Subcutaneous adipose tissue (tissue), 4 donors: ENCODE measurements around the gene ACKR4. TPM values are rescaled to one million over a fixed set of nuclear protein-coding genes. Genes with fewer than 3 reads are reported as not detected.

Experiments used
- total RNA-seq, 4 donors: library from RNA; depleted of rRNA; stranded (reverse); fragments of >200 nt; gene quantifications; one replicate each; pipeline ENCODE4 v1.1.0, GENCODE V29; 2016
- TF ChIP-seq, protein P1 (sequence below): fragments of 450-650 bp; IDR thresholded peaks from one replicate; pipeline ENCODE4 v1.5.1; 2016; ENCODE audit warnings: low read depth, mild to moderate bottlenecking, control low read depth, antibody characterized with exemption, moderate library complexity

Gene ACKR4
- total RNA-seq, 4 donors from 2014 or later = 0.66 to 18.3 (median 3.3) TPM

DNA sequence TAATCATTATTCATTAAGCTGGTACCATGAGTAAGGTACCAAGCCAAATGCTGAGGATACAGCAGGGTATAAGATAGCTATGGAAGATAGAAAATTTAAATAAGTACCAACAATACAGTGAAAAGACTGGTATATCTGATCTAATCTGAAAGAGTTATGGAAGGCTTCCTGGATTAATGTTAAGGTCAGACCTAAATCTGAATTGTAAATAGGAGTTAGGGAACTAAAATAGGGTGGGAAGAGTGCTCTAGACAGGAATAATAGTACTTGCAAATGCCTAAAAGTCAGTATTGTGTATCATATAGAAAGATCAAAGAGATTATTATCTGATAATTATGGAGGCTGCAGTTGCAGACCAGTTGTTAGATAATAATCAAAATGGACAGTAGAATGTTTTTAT is 2.6 kb upstream of the ACKR4 start:
- TF ChIP-seq, protein P1, sequence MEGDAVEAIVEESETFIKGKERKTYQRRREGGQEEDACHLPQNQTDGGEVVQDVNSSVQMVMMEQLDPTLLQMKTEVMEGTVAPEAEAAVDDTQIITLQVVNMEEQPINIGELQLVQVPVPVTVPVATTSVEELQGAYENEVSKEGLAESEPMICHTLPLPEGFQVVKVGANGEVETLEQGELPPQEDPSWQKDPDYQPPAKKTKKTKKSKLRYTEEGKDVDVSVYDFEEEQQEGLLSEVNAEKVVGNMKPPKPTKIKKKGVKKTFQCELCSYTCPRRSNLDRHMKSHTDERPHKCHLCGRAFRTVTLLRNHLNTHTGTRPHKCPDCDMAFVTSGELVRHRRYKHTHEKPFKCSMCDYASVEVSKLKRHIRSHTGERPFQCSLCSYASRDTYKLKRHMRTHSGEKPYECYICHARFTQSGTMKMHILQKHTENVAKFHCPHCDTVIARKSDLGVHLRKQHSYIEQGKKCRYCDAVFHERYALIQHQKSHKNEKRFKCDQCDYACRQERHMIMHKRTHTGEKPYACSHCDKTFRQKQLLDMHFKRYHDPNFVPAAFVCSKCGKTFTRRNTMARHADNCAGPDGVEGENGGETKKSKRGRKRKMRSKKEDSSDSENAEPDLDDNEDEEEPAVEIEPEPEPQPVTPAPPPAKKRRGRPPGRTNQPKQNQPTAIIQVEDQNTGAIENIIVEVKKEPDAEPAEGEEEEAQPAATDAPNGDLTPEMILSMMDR = no peak

DNA sequence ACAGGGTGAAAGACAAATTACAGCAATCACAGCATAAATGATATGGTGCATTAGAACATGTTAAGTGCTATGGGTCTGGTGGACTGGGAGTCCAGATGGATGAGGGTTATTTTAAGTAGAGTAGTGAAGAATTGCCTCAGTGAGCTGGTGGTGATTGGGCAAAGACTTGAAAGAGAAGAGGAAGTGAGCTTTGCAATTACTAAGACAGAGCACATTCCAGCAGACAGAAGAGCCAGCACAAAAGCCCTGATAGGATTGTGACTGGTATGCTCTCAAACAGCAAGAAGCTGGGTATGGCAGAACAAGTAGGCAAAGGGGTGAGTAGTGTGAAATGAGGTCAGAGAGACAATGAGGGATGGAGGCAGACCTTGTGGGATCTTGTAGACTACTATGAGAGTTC is 2.1 kb upstream of the ACKR4 start:
- TF ChIP-seq, protein P1 = no peak

DNA sequence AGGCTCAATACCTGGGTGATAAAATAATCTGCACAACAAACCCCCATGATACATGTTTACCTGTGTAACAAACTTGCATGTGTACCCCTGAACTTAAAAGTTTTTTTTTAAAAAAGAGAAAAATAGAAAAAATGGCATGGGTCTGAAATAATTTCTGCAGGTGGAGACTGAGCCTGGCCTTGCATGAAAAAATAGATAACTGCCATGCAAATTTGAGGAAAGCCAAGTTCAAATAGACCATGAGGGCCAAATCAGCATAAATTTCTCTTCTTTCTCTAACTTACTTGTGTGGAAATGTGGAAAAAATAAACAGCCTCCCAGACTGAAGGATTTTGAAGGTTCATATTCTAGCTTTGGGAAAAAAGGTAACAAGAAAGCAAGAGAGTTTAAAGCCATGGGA is 744 bp upstream of the ACKR4 start:
- TF ChIP-seq, protein P1 = no peak

DNA sequence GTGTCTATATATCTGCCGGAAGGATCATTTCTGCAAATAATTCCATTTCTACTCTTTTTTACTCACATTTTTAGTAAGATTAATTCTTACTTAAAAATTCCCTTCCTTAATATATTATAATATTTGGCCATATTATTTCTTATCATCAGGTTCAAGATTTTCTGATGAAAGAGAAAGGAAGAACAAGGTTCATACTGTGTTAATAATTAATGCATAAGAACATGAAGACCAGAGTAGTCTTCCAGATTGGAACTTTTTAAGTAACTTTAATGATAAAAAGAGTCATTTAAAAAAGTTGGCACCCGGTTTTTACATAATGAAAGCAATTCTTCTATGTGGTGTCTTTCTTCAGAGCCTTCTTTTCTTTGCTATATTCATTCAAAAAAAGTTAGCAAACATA is 590 bp downstream of the ACKR4 start:
- TF ChIP-seq, protein P1 = no peak

DNA sequence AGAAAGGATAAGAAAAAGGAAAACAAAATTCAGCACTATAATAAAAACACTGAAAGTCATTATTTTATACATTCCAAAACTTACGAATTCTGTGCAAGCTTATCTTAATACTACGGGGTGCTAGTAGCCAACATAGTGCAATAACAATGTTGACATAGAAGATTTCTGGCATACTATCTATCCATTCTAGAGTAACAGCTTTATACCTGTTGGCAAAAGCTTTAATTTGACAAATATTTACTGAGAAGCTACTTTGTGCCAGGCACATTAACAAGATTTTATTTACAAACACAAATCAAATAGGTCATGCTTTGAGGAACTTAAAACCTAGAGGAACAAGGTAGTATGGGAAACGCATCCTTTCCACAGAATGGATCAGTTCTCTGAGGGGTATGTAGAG is 1.1 kb downstream of the ACKR4 start:
- TF ChIP-seq, protein P1 = no peak

DNA sequence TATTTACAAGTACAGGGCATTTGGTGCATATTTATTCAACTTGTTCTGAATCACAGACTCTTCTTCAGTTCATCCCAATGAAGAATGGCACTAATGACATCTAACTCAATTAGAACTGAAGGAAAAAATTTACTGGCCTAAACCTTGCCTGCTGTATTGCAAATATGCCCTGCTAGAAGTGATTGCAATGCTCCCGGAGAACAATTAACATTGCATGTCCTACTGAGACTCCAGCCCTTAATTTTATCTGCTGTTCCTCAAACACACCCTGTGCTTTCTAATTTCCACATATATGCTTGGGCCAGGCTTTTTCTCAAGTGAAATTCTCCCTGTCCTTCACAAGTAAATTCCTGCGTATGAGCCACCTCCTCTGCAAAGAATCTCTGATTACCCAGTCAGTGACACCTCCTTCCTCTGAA is 8.3 kb downstream of the ACKR4 start:
- TF ChIP-seq, protein P1 = no peak

DNA sequence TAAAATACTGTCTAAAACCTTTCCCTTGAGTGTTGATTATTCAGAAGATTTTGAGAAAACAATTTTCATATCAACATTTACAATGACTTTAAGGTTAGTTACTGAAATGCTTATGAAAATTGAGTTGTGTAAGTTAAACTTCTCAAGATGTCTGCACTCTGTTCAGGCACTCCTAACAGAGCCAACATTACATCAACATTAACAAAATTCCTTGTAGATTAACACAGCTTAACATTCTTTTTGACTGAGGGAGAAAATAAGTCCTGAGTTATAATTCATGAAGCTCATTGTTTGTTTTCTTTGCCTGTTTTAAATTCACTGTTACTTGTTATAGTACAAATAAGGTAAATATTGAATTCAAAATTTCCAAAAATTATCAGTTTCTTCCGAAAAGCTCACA is 9.0 kb downstream of the ACKR4 start:
- TF ChIP-seq, protein P1 = no peak
